Measurements from ENCODE around the gene C1orf232. TPM values are rescaled to one million over a fixed set of nuclear protein-coding genes. Genes with fewer than 3 reads are reported as not detected.

Gene C1orf232
- total and polyA plus RNA-seq, 9 of the 15 experiments (the other 6 are each of a cell fraction or from before 2014, with no cell fraction given): not detected

DNA sequence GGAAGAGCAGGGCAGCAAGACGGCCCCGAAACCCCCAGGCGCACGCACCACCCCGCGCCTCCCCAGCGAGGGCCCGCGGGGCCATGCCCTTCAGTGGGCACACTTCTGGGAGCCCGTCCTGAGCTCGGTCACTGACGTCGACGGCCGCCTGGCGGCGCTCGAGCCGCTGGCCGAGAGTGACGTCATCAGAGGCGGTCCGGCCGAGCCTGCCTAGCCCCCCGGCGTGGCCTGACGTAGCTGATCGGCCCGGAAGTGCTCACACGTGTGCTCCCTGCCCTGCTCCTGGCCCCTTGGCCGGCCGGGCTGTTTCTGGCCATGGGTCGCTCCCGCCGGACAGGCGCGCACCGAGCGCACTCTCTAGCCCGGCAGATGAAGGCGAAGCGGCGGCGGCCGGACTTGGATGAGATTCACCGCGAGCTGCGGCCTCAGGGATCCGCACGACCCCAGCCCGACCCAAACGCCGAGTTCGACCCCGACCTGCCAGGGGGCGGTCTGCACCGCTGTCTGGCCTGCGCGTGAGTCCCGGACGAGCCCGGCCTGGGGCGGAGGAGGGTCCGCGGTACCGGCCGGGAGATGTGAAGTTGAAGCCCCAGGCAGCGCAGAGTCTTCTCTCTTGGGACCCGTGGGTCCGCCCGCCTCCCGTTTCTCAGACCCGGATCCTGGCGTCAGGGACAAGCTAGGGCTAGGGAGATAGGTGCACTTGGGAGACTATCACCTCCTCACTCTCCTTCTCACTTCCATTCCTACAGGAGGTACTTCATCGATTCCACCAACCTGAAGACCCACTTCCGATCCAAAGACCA is 1.1 kb upstream of the C1orf232 start, which contains the start of gene ZNF593 (continued):
- TF ChIP-seq TEAD2 (tag; IDR thresholded peaks at IDR 0.05): no peak
- TF ChIP-seq ZNF431 (CRISPR knock-in tag; IDR thresholded peaks at IDR 0.05): peak; percentile 16; the same call in 1 of the 2 replicates
- no peak for TF ChIP-seq TFAM (CRISPR knock-in tag; conservative IDR thresholded peaks at IDR 0.05)
- TF ChIP-seq PPARD (CRISPR knock-in tag; IDR thresholded peaks at IDR 0.05): no peak
- no peak for TF ChIP-seq GABPB2 (CRISPR knock-in tag; conservative IDR thresholded peaks at IDR 0.05)
- no peak for TF ChIP-seq NELFE (IDR thresholded peaks at IDR 0.05; ENCODE audit: insufficient read depth, insufficient read length)
- TF ChIP-seq, protein P1, sequence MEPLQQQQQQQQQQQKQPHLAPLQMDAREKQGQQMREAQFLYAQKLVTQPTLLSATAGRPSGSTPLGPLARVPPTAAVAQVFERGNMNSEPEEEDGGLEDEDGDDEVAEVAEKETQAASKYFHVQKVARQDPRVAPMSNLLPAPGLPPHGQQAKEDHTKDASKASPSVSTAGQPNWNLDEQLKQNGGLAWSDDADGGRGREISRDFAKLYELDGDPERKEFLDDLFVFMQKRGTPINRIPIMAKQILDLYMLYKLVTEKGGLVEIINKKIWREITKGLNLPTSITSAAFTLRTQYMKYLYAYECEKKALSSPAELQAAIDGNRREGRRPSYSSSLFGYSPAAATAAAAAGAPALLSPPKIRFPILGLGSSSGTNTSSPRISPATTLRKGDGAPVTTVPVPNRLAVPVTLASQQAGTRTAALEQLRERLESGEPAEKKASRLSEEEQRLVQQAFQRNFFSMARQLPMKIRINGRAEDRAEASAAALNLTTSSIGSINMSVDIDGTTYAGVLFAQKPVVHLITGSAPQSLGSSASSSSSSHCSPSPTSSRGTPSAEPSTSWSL (CRISPR knock-in tag; IDR thresholded peaks at IDR 0.05; ENCODE audit: borderline replicate concordance): no peak; the same call in 1 of the 2 replicates
- TF ChIP-seq, protein P2, sequence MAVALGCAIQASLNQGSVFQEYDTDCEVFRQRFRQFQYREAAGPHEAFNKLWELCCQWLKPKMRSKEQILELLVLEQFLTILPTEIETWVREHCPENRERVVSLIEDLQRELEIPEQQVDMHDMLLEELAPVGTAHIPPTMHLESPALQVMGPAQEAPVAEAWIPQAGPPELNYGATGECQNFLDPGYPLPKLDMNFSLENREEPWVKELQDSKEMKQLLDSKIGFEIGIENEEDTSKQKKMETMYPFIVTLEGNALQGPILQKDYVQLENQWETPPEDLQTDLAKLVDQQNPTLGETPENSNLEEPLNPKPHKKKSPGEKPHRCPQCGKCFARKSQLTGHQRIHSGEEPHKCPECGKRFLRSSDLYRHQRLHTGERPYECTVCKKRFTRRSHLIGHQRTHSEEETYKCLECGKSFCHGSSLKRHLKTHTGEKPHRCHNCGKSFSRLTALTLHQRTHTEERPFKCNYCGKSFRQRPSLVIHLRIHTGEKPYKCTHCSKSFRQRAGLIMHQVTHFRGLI (CRISPR knock-in tag; IDR thresholded peaks at IDR 0.05): no peak
- TF ChIP-seq RFX1 (IDR thresholded peaks at IDR 0.05): no peak
- TF ChIP-seq, protein P3, sequence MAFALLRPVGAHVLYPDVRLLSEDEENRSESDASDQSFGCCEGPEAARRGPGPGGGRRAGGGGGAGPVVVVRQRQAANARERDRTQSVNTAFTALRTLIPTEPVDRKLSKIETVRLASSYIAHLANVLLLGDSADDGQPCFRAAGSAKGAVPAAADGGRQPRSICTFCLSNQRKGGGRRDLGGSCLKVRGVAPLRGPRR (CRISPR knock-in tag; IDR thresholded peaks at IDR 0.05): no peak
- TF ChIP-seq ZNF785 (CRISPR knock-in tag; IDR thresholded peaks at IDR 0.05): no peak
- TF ChIP-seq SMAD2 (IDR thresholded peaks at IDR 0.05; ENCODE audit: low read depth, low read length): no peak
